ENCODE data around the gene KANSL2. TPM values are rescaled to one million over a fixed set of nuclear protein-coding genes. Genes with fewer than 3 reads are reported as not detected.
A peak's percentile ranks its signal among the peaks of the same experiment; 100 is the strongest.

Gene KANSL2
- total and polyA plus RNA-seq, 2 of the 13 experiments (the other 11 are each of a cell fraction or from before 2014, with no cell fraction given) = 24.1 to 41.3 TPM

DNA sequence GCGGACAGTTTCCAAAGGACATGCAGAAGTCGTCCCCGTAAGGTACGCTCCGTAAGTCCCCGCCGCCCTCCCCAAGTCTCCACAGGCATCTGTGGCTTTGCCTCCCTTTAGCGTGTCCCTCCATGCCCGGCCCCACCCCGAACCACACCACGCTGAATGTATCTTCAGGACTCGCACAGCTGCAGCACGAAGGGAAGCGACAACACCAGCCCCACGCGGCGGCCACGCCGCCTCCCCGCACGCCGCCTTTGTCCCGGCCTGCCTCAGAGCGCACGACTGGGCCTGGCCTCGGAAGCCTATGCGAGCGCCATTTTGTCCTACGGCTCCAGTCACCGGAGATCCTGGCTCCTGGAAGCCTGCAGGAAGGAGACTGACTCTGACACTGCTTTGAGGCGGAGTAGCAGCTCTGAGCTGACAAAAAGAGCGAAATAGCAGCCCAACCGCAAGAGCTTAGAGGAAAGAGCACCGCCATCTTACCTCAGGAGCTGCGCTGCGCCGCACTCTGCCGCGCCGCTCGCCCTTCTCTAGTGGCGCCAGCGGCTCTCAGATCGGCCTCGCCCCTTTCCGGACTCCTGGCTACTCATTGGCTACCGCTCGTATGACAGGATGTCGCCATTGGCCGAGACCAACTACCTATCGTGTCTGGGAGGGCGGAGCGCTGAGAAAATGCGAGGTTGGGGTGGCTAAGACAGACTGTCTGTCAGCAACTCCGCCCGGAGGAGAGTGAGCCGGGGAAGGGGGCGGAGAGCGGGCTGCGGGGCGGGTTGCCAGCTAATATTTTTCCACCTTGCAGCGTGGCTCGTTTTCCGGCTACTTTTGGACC lies at the start of gene KANSL2 (continued):
- no peak for TF ChIP-seq ZNF282 (IDR thresholded peaks at IDR 0.05; ENCODE audit: partially characterized antibody)
- no peak for TF ChIP-seq CCDC6 (CRISPR knock-in tag; IDR thresholded peaks at IDR 0.05)
- TF ChIP-seq ZNF383 (CRISPR knock-in tag; IDR thresholded peaks at IDR 0.05; ENCODE audit: borderline replicate concordance) = peak; percentile 82; the same call in 1 of the 2 replicates
- TF ChIP-seq KDM3A (CRISPR knock-in tag; IDR thresholded peaks at IDR 0.05; ENCODE audit: low read depth) = peak; percentile 57; the same call in 1 of the 2 replicates
- TF ChIP-seq ZNF20 (CRISPR knock-in tag; IDR thresholded peaks at IDR 0.05) = no peak
- TF ChIP-seq ZNF629 (CRISPR knock-in tag; conservative IDR thresholded peaks at IDR 0.05) = no peak
- TF ChIP-seq, protein P1, sequence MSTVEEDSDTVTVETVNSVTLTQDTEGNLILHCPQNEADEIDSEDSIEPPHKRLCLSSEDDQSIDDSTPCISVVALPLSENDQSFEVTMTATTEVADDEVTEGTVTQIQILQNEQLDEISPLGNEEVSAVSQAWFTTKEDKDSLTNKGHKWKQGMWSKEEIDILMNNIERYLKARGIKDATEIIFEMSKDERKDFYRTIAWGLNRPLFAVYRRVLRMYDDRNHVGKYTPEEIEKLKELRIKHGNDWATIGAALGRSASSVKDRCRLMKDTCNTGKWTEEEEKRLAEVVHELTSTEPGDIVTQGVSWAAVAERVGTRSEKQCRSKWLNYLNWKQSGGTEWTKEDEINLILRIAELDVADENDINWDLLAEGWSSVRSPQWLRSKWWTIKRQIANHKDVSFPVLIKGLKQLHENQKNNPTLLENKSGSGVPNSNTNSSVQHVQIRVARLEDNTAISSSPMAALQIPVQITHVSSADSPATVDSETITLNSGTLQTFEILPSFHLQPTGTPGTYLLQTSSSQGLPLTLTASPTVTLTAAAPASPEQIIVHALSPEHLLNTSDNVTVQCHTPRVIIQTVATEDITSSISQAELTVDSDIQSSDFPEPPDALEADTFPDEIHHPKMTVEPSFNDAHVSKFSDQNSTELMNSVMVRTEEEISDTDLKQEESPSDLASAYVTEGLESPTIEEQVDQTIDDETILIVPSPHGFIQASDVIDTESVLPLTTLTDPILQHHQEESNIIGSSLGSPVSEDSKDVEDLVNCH (CRISPR knock-in tag; IDR thresholded peaks at IDR 0.05) = no peak
- peak; percentile 66 for TF ChIP-seq SRSF1 (optimal IDR thresholded peaks at IDR 0.05; ENCODE audit: low read depth, low read length)
- no peak for TF ChIP-seq HOXA5 (CRISPR knock-in tag; IDR thresholded peaks at IDR 0.05)
- peak; percentile 68 for TF ChIP-seq SPEN (CRISPR knock-in tag; IDR thresholded peaks at IDR 0.05; ENCODE audit: low read depth)
- TF ChIP-seq, protein P2, sequence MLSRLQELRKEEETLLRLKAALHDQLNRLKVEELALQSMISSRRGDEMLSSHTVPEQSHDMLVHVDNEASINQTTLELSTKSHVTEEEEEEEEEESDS (CRISPR knock-in tag; IDR thresholded peaks at IDR 0.05; ENCODE audit: borderline replicate concordance) = no peak
- TF ChIP-seq SP1 (IDR thresholded peaks at IDR 0.05) = no peak
- peak; percentile 90; the same call in 1 of the 2 replicates for TF ChIP-seq SP1 (CRISPR knock-in tag; IDR thresholded peaks at IDR 0.05)
- TF ChIP-seq, protein P3, sequence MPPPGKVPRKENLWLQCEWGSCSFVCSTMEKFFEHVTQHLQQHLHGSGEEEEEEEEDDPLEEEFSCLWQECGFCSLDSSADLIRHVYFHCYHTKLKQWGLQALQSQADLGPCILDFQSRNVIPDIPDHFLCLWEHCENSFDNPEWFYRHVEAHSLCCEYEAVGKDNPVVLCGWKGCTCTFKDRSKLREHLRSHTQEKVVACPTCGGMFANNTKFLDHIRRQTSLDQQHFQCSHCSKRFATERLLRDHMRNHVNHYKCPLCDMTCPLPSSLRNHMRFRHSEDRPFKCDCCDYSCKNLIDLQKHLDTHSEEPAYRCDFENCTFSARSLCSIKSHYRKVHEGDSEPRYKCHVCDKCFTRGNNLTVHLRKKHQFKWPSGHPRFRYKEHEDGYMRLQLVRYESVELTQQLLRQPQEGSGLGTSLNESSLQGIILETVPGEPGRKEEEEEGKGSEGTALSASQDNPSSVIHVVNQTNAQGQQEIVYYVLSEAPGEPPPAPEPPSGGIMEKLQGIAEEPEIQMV (CRISPR knock-in tag; IDR thresholded peaks at IDR 0.05; ENCODE audit: low read depth) = peak; percentile 80
- TF ChIP-seq, protein P4, sequence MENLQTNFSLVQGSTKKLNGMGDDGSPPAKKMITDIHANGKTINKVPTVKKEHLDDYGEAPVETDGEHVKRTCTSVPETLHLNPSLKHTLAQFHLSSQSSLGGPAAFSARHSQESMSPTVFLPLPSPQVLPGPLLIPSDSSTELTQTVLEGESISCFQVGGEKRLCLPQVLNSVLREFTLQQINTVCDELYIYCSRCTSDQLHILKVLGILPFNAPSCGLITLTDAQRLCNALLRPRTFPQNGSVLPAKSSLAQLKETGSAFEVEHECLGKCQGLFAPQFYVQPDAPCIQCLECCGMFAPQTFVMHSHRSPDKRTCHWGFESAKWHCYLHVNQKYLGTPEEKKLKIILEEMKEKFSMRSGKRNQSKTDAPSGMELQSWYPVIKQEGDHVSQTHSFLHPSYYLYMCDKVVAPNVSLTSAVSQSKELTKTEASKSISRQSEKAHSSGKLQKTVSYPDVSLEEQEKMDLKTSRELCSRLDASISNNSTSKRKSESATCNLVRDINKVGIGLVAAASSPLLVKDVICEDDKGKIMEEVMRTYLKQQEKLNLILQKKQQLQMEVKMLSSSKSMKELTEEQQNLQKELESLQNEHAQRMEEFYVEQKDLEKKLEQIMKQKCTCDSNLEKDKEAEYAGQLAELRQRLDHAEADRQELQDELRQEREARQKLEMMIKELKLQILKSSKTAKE (CRISPR knock-in tag; IDR thresholded peaks at IDR 0.05; ENCODE audit: borderline replicate concordance) = no peak
- TF ChIP-seq MED13 (CRISPR knock-in tag; IDR thresholded peaks at IDR 0.05) = no peak; the same call in 1 of the 2 replicates
- TF ChIP-seq GATA4 (IDR thresholded peaks at IDR 0.05; ENCODE audit: borderline replicate concordance, low read depth) = no peak; the same call in 1 of the 2 replicates
- TF ChIP-seq, protein P5, sequence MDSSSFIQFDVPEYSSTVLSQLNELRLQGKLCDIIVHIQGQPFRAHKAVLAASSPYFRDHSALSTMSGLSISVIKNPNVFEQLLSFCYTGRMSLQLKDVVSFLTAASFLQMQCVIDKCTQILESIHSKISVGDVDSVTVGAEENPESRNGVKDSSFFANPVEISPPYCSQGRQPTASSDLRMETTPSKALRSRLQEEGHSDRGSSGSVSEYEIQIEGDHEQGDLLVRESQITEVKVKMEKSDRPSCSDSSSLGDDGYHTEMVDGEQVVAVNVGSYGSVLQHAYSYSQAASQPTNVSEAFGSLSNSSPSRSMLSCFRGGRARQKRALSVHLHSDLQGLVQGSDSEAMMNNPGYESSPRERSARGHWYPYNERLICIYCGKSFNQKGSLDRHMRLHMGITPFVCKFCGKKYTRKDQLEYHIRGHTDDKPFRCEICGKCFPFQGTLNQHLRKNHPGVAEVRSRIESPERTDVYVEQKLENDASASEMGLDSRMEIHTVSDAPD (CRISPR knock-in tag; IDR thresholded peaks at IDR 0.05) = no peak
- TF ChIP-seq SOX13 (IDR thresholded peaks at IDR 0.05) = 0 out of 2 replicates have a peak, but pooled peaks have one; percentile 16
- TF ChIP-seq SOX13 (CRISPR knock-in tag; conservative IDR thresholded peaks at IDR 0.05 in 1 of 2, IDR thresholded peaks at IDR 0.05 in 1 of 2) = no peak
- peak; percentile 72; the same call in 1 of the 2 replicates for TF ChIP-seq KDM5A (IDR thresholded peaks at IDR 0.05; ENCODE audit: borderline replicate concordance, low read length)
- no peak for TF ChIP-seq ZNF841 (CRISPR knock-in tag; IDR thresholded peaks at IDR 0.05; ENCODE audit: borderline replicate concordance)
